HepG2 (cell line): ENCODE results near the gene SUN5. TPM values are rescaled to one million over a fixed set of nuclear protein-coding genes. Genes with fewer than 3 reads are reported as not detected.

Source experiments
- FOXO1 ChIP-seq: sonication (generic); formaldehyde crosslinking; IDR thresholded peaks from 2 replicates; pipeline ENCODE4 v1.4.0; 2020; ENCODE audit warnings: missing genetic modification reagents
- HNRNPUL1 ChIP-seq: fragments of 200-400 bp; formaldehyde crosslinking; IDR thresholded peaks from 2 replicates; pipeline ENCODE4 v1.6.1; 2017; ENCODE audit warnings: low read depth, mild to moderate bottlenecking, low read length, moderate library complexity
- NFAT5 ChIP-seq: sonication (generic); formaldehyde crosslinking; IDR thresholded peaks from 2 replicates; pipeline ENCODE4 v1.4.0; 2020; ENCODE audit warnings: missing genetic modification reagents
- SOX13 ChIP-seq, 3 experiments: fragments of 450-650 bp in 1 of 3; sonication (generic) in 1 of 3; formaldehyde crosslinking in 1 of 3; IDR thresholded peaks in 2 of 3; conservative IDR thresholded peaks in 1 of 3; 2 replicates each; pipeline versions ENCODE4 v1.5.0 to v1.6.1; 2016 to 2020; ENCODE audit warnings: antibody characterized with exemption in 1 of 3, mild to moderate bottlenecking in 1 of 3, missing compliant biosample characterization in 1 of 3, missing genetic modification reagents in 1 of 3, moderate library complexity in 1 of 3
- SP4 ChIP-seq: sonication (generic); formaldehyde crosslinking; IDR thresholded peaks from 2 replicates; pipeline ENCODE4 v1.8.1; 2023; ENCODE audit warnings: mild to moderate bottlenecking, missing genetic modification reagents
- XRCC5 ChIP-seq: fragments of 200-400 bp; formaldehyde crosslinking; optimal IDR thresholded peaks from 2 replicates; pipeline ENCODE3; 2017; ENCODE audit warnings: mild to moderate bottlenecking, low read length
- ZFP36L1 ChIP-seq: sonication (generic); formaldehyde crosslinking; IDR thresholded peaks from 2 replicates; pipeline ENCODE4 v1.8.0; 2022; ENCODE audit warnings: mild to moderate bottlenecking, missing genetic modification reagents, moderate library complexity
- ZNF33B ChIP-seq: sonication (generic); formaldehyde crosslinking; IDR thresholded peaks from 2 replicates; pipeline ENCODE4 v1.5.1; 2020; ENCODE audit warnings: mild to moderate bottlenecking, missing genetic modification reagents
- ZNF503 ChIP-seq: sonication (generic); formaldehyde crosslinking; IDR thresholded peaks from 2 replicates; pipeline ENCODE4 v1.4.0; 2020; ENCODE audit warnings: missing genetic modification reagents
- ZNF891 ChIP-seq: sonication (generic); formaldehyde crosslinking; IDR thresholded peaks from 2 replicates; pipeline ENCODE4 v1.5.0; 2020; ENCODE audit warnings: mild to moderate bottlenecking, missing genetic modification reagents
- polyA plus RNA-seq, 8 experiments: library from polyadenylated mRNA; depleted of rRNA in 3 of 8; stranded (reverse) in 7 of 8; unstranded in 1 of 8; fragments of >200 nt; fragmentation: Illumina TruSeq in 4 of 8; extraction: Trizol in 4 of 8; gene quantifications; 2 replicates each; pipeline versions ENCODE4 v1.2.1 to v1.2.3, GENCODE V29; 2011 to 2016; ENCODE audit warnings: low read depth in 4 of 8, missing spikeins in 1 of 8, mixed read lengths in 1 of 8; ENCODE audit not compliant: insufficient read depth in 1 of 8
- total RNA-seq, 5 experiments: library from RNA; depleted of rRNA; stranded (reverse); fragments of >200 nt; fragmentation: Illumina TruSeq; extraction: Trizol; gene quantifications; 2 replicates each; pipeline ENCODE4 v1.2.3, GENCODE V29; 2016; ENCODE audit warnings: low read depth in 1 of 5
- TF ChIP-seq, protein P1 (sequence below): sonication (generic); formaldehyde crosslinking; IDR thresholded peaks from 2 replicates; pipeline ENCODE4 v1.4.0; 2020; ENCODE audit warnings: missing genetic modification reagents, mild to moderate bottlenecking, borderline replicate concordance
- TF ChIP-seq, protein P2 (sequence below): sonication (generic); formaldehyde crosslinking; IDR thresholded peaks from 2 replicates; pipeline ENCODE4 v1.4.0; 2020; ENCODE audit warnings: missing genetic modification reagents
- TF ChIP-seq, protein P3 (sequence below): IDR thresholded peaks from 2 replicates; pipeline ENCODE4 v1.6.1; 2016; ENCODE audit warnings: missing compliant biosample characterization, missing genetic modification reagents, borderline replicate concordance
- TF ChIP-seq, protein P4 (sequence below): sonication (generic); formaldehyde crosslinking; IDR thresholded peaks from 2 replicates; pipeline ENCODE4 v1.8.1; 2023; ENCODE audit warnings: mild to moderate bottlenecking, missing genetic modification reagents

SUN5 gene
- total and polyA plus RNA-seq, 2 of the 13 experiments (the other 11 are each of a cell fraction or from before 2014, with no cell fraction given), result not detected

DNA sequence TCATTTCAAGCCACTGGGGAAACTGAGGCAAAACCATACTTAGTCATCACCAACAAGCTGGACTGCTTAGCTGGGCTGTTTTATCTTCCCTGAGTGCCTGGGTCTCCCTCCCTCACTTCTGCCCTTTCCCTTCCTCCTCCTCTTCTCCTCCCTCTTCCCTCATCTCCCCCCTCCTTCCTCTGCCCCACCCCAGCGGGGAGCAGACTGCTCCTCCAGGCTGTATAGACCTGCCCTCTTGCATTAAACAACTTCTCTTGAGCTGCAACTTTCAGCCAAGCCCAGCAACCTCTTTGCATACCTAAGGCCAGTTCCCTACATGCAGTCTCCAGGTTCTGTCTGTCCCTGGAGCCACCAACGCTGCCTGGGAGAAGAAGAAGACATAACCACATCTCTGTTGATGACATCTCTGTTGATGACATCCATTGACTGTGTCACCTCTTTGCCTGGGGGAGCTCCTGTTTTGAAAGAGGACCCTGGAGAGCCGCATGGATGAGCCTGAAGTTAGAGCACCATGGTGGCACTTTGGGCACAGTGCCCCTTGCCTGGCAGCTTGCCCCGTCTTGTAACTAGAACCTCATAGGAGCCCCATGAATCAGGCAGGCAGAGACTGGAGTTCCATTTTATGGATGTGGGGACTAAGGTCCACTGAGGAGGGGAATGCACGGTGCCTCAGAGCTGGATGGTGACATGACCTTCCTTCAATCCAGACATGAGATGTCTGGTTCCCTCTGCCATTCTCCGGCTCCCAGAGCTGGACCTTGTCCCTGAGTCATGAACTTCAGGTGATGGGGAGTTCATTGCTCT is 19.4 kb upstream of the SUN5 start (continued):
- TF ChIP-seq, protein P1, sequence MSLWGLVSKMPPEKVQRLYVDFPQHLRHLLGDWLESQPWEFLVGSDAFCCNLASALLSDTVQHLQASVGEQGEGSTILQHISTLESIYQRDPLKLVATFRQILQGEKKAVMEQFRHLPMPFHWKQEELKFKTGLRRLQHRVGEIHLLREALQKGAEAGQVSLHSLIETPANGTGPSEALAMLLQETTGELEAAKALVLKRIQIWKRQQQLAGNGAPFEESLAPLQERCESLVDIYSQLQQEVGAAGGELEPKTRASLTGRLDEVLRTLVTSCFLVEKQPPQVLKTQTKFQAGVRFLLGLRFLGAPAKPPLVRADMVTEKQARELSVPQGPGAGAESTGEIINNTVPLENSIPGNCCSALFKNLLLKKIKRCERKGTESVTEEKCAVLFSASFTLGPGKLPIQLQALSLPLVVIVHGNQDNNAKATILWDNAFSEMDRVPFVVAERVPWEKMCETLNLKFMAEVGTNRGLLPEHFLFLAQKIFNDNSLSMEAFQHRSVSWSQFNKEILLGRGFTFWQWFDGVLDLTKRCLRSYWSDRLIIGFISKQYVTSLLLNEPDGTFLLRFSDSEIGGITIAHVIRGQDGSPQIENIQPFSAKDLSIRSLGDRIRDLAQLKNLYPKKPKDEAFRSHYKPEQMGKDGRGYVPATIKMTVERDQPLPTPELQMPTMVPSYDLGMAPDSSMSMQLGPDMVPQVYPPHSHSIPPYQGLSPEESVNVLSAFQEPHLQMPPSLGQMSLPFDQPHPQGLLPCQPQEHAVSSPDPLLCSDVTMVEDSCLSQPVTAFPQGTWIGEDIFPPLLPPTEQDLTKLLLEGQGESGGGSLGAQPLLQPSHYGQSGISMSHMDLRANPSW (CRISPR knock-in tag), result no peak
- no peak for TF ChIP-seq FOXO1 (CRISPR knock-in tag)
- no peak for TF ChIP-seq SP4 (CRISPR knock-in tag)
- TF ChIP-seq SOX13 (IDR thresholded peaks at IDR 0.05), result no peak
- no peak for TF ChIP-seq SOX13 (CRISPR knock-in tag; conservative IDR thresholded peaks at IDR 0.05 in 1 of 2, IDR thresholded peaks at IDR 0.05 in 1 of 2)
- TF ChIP-seq, protein P2, sequence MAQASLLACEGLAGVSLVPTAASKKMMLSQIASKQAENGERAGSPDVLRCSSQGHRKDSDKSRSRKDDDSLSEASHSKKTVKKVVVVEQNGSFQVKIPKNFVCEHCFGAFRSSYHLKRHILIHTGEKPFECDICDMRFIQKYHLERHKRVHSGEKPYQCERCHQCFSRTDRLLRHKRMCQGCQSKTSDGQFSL, result no peak
- no peak for TF ChIP-seq XRCC5
- no peak for TF ChIP-seq HNRNPUL1
- TF ChIP-seq ZFP36L1 (CRISPR knock-in tag), result no peak
- TF ChIP-seq, protein P3, sequence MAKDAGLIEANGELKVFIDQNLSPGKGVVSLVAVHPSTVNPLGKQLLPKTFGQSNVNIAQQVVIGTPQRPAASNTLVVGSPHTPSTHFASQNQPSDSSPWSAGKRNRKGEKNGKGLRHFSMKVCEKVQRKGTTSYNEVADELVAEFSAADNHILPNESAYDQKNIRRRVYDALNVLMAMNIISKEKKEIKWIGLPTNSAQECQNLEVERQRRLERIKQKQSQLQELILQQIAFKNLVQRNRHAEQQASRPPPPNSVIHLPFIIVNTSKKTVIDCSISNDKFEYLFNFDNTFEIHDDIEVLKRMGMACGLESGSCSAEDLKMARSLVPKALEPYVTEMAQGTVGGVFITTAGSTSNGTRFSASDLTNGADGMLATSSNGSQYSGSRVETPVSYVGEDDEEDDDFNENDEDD (CRISPR knock-in tag), result no peak
- TF ChIP-seq, protein P4, sequence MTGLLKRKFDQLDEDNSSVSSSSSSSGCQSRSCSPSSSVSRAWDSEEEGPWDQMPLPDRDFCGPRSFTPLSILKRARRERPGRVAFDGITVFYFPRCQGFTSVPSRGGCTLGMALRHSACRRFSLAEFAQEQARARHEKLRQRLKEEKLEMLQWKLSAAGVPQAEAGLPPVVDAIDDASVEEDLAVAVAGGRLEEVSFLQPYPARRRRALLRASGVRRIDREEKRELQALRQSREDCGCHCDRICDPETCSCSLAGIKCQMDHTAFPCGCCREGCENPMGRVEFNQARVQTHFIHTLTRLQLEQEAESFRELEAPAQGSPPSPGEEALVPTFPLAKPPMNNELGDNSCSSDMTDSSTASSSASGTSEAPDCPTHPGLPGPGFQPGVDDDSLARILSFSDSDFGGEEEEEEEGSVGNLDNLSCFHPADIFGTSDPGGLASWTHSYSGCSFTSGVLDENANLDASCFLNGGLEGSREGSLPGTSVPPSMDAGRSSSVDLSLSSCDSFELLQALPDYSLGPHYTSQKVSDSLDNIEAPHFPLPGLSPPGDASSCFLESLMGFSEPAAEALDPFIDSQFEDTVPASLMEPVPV, result no peak
- TF ChIP-seq ZNF891 (CRISPR knock-in tag), result no peak
- TF ChIP-seq ZNF503 (CRISPR knock-in tag), result no peak
- TF ChIP-seq NFAT5 (CRISPR knock-in tag), result no peak
- TF ChIP-seq ZNF33B (CRISPR knock-in tag), result no peak
